ENCODE data around the gene PPBP. TPM values are rescaled to one million over a fixed set of nuclear protein-coding genes. Genes with fewer than 3 reads are reported as not detected.

Gene PPBP
- not detected for polyA plus RNA-seq (2013, experiment 1 of 2)
- not detected for polyA plus RNA-seq (2013, experiment 2 of 2)

GRCh38 chr4:73988061-73988460 lies at the start of gene PPBP:
Gene PPBP (minus strand): TSS chr4:73988190. CDS start chr4:73988103, 87 bp downstream.
- Histone ChIP-seq H2BK120ac (ENCODE audit: low read depth, low read length) (no peak within 1 kb of the TSS), H2BK5ac (ENCODE audit: low read depth, low read length, poor library complexity, severe bottlenecking) (no peak within 1 kb of the TSS), H3K18ac (ENCODE audit: low read depth in 1 of 2, low read length in 2 of 2) (no peak within 1 kb of the TSS), H3K4me2 (ENCODE audit: low read length, poor library complexity, severe bottlenecking) (no peak within 1 kb of the TSS), H3K4ac (ENCODE audit: low read depth in 1 of 2, low read length in 2 of 2) (no peak within 1 kb of the TSS), H3K4me1 (ENCODE audit: control insufficient read depth, insufficient read depth, low read depth, low read length) (no peaks in the 10 kb centered on the region), H3K36me3 (ENCODE audit: control insufficient read depth in 1 of 2, insufficient read depth in 2 of 2, low read depth in 1 of 2, low read length in 2 of 2) (no peaks in the 10 kb centered on the region), H3K4me3 (ENCODE audit: insufficient read depth in 1 of 2, low read depth in 1 of 2, low read length in 2 of 2) (no peak within 1 kb of the TSS), H3K14ac (ENCODE audit: low read length in 2 of 2) (no peak within 1 kb of the TSS), H3K23ac (ENCODE audit: low read length in 2 of 2) (no peak within 1 kb of the TSS), H3K9ac (ENCODE audit: low read length) (no peak within 1 kb of the TSS), H2AFZ (ENCODE audit: low read depth, low read length) (no peak within 1 kb of the TSS), H2AK5ac (ENCODE audit: low read length, severe bottlenecking) (no peak within 1 kb of the TSS), H4K8ac (ENCODE audit: low read length) (no peak within 1 kb of the TSS), H4K91ac (ENCODE audit: low read length) (no peak within 1 kb of the TSS), H3K9me3 (ENCODE audit: control insufficient read depth, low read length) (no peaks in the 10 kb centered on the region), H2BK12ac (ENCODE audit: low read length in 2 of 2) (peak within 1 kb of the TSS in 1 of 2 experiments; percentile 6), H3K27me3 (ENCODE audit: control insufficient read depth in 1 of 2, insufficient read depth in 1 of 2, low read length in 2 of 2) (no peaks in the 10 kb centered on the region), H3K79me1 (replicated peaks; ENCODE audit: low read length, poor library complexity, severe bottlenecking) (no peaks in the 10 kb centered on the region), H3K27ac (ENCODE audit: low read length, poor library complexity, severe bottlenecking) (no peak within 1 kb of the TSS), H2BK15ac (ENCODE audit: low read depth, poor library complexity, severe bottlenecking) (no peak within 1 kb of the TSS)
- 80% methylated on average over 2 of the region's 2 CpGs for WGBS
- DNase-seq = no peak

- Histone ChIP-seq H3K27me3 (ENCODE audit: control insufficient read depth in 1 of 2, insufficient read depth in 1 of 2, low read length in 2 of 2) (no peaks in the 10 kb centered on the region), H3K9me3 (ENCODE audit: control insufficient read depth, low read length) (no peaks in the 10 kb centered on the region), H3K36me3 (ENCODE audit: control insufficient read depth in 1 of 2, insufficient read depth in 2 of 2, low read depth in 1 of 2, low read length in 2 of 2) (no peaks in the 10 kb centered on the region), H3K4me3 (ENCODE audit: insufficient read depth in 1 of 2, low read depth in 1 of 2, low read length in 2 of 2) (peak overlapping the region in 1 of 2 experiments; percentile 94), H4K8ac (ENCODE audit: low read length) (no peak overlapping the region), H2BK120ac (ENCODE audit: low read depth, low read length) (no peak overlapping the region), H2BK12ac (ENCODE audit: low read length in 2 of 2) (no peak overlapping the region), H3K4ac (ENCODE audit: low read depth in 1 of 2, low read length in 2 of 2) (no peak overlapping the region), H2AFZ (ENCODE audit: low read depth, low read length) (no peak overlapping the region), H2AK5ac (ENCODE audit: low read length, severe bottlenecking) (no peak overlapping the region), H2BK15ac (ENCODE audit: low read depth, poor library complexity, severe bottlenecking) (no peak overlapping the region), H3K14ac (ENCODE audit: low read length in 2 of 2) (no peak overlapping the region), H3K4me1 (ENCODE audit: control insufficient read depth, insufficient read depth, low read depth, low read length) (peaks cover 4% of the 10 kb centered on the region), H3K4me2 (ENCODE audit: low read length, poor library complexity, severe bottlenecking) (peak overlapping the region; percentile 36), H4K91ac (ENCODE audit: low read length) (no peak overlapping the region), H3K23ac (ENCODE audit: low read length in 2 of 2) (no peak overlapping the region), H3K18ac (ENCODE audit: low read depth in 1 of 2, low read length in 2 of 2) (no peak overlapping the region), H3K9ac (ENCODE audit: low read length) (peak overlapping the region; percentile 93), H3K79me1 (replicated peaks; ENCODE audit: low read length, poor library complexity, severe bottlenecking) (peaks cover 3% of the 10 kb centered on the region), H3K27ac (ENCODE audit: low read length, poor library complexity, severe bottlenecking) (no peak overlapping the region), H2BK5ac (ENCODE audit: low read depth, low read length, poor library complexity, severe bottlenecking) (no peak overlapping the region)
- DNase-seq = no peak
- 50% methylated on average over 4 of the region's 4 CpGs for WGBS
Measured at GRCh38 chr4:74037076-74037955, 49.3 kb upstream of the PPBP start.

GRCh38 chr4:74033739-74034138 lies 45.7 kb upstream of the PPBP start:
- peaks cover 3% of the 10 kb centered on the region for H3K79me1 ChIP-seq (replicated peaks; ENCODE audit: low read length, poor library complexity, severe bottlenecking)
- no peak overlapping the region for H2BK5ac ChIP-seq (ENCODE audit: low read depth, low read length, poor library complexity, severe bottlenecking)
- H2AK5ac ChIP-seq (ENCODE audit: low read length, severe bottlenecking) = no peak overlapping the region
- H3K4ac ChIP-seq (ENCODE audit: low read depth in 1 of 2, low read length in 2 of 2) = no peak overlapping the region
- H3K4me1 ChIP-seq (ENCODE audit: control insufficient read depth, insufficient read depth, low read depth, low read length) = peaks cover 3% of the 10 kb centered on the region
- H3K23ac ChIP-seq (ENCODE audit: low read length in 2 of 2) = no peak overlapping the region
- no peak overlapping the region for H2BK12ac ChIP-seq (ENCODE audit: low read length in 2 of 2)
- H2AFZ ChIP-seq (ENCODE audit: low read depth, low read length) = no peak overlapping the region
- no peak overlapping the region for H3K4me2 ChIP-seq (ENCODE audit: low read length, poor library complexity, severe bottlenecking)
- no peak overlapping the region for H4K8ac ChIP-seq (ENCODE audit: low read length)
- H2BK120ac ChIP-seq (ENCODE audit: low read depth, low read length) = no peak overlapping the region
- no peak overlapping the region for H3K18ac ChIP-seq (ENCODE audit: low read depth in 1 of 2, low read length in 2 of 2)
- no peak overlapping the region for H4K91ac ChIP-seq (ENCODE audit: low read length)
- no peak overlapping the region for H3K14ac ChIP-seq (ENCODE audit: low read length in 2 of 2)
- no peak for DNase-seq
- H3K9me3 ChIP-seq (ENCODE audit: control insufficient read depth, low read length) = no peaks in the 10 kb centered on the region
- H3K9ac ChIP-seq (ENCODE audit: low read length) = no peak overlapping the region
- H3K36me3 ChIP-seq (ENCODE audit: control insufficient read depth in 1 of 2, insufficient read depth in 2 of 2, low read depth in 1 of 2, low read length in 2 of 2) = no peaks in the 10 kb centered on the region
- no peak overlapping the region for H3K4me3 ChIP-seq (ENCODE audit: insufficient read depth in 1 of 2, low read depth in 1 of 2, low read length in 2 of 2)
- no peak overlapping the region for H2BK15ac ChIP-seq (ENCODE audit: low read depth, poor library complexity, severe bottlenecking)
- H3K27me3 ChIP-seq (ENCODE audit: control insufficient read depth in 1 of 2, insufficient read depth in 1 of 2, low read length in 2 of 2) = no peaks in the 10 kb centered on the region
- H3K27ac ChIP-seq (ENCODE audit: low read length, poor library complexity, severe bottlenecking) = no peak overlapping the region

DNA sequence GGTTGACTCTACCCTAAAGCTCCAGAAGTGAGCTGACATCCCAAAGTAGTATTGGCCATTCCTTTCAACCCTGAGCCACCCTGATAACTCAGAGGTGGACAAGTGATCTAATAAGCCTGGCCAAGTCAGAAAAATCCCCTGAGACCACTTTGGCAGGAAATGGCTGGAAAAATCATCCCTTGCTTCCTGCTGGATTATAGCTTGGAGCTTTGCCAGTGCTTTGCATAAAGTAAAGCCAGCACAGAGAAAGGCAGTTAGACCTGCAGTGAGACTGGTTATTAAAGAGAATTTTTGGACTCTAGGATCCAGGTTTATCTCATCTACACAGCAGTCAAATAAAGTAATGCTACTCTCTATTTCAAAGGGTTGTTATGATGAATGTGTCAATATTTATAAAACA lies 44.1 kb upstream of the PPBP start:
- no peak overlapping the region for H4K8ac ChIP-seq (ENCODE audit: low read length)
- H3K4ac ChIP-seq (ENCODE audit: low read depth in 1 of 2, low read length in 2 of 2) = no peak overlapping the region
- no peak overlapping the region for H2BK120ac ChIP-seq (ENCODE audit: low read depth, low read length)
- no peak overlapping the region for H3K14ac ChIP-seq (ENCODE audit: low read length in 2 of 2)
- no peak overlapping the region for H2BK15ac ChIP-seq (ENCODE audit: low read depth, poor library complexity, severe bottlenecking)
- H2AFZ ChIP-seq (ENCODE audit: low read depth, low read length) = no peak overlapping the region
- no peaks in the 10 kb centered on the region for H3K27me3 ChIP-seq (ENCODE audit: control insufficient read depth in 1 of 2, insufficient read depth in 1 of 2, low read length in 2 of 2)
- peak; percentile 18 for DNase-seq
- H2BK5ac ChIP-seq (ENCODE audit: low read depth, low read length, poor library complexity, severe bottlenecking) = no peak overlapping the region
- H4K91ac ChIP-seq (ENCODE audit: low read length) = no peak overlapping the region
- peak overlapping the region in 1 of 2 experiments; percentile 18 for H2BK12ac ChIP-seq (ENCODE audit: low read length in 2 of 2)
- H3K4me1 ChIP-seq (ENCODE audit: control insufficient read depth, insufficient read depth, low read depth, low read length) = no peaks in the 10 kb centered on the region
- no peak overlapping the region for H2AK5ac ChIP-seq (ENCODE audit: low read length, severe bottlenecking)
- H3K23ac ChIP-seq (ENCODE audit: low read length in 2 of 2) = no peak overlapping the region
- no peaks in the 10 kb centered on the region for H3K9me3 ChIP-seq (ENCODE audit: control insufficient read depth, low read length)
- H3K4me2 ChIP-seq (ENCODE audit: low read length, poor library complexity, severe bottlenecking) = no peak overlapping the region
- H3K9ac ChIP-seq (ENCODE audit: low read length) = no peak overlapping the region
- no peak overlapping the region for H3K4me3 ChIP-seq (ENCODE audit: insufficient read depth in 1 of 2, low read depth in 1 of 2, low read length in 2 of 2)
- H3K18ac ChIP-seq (ENCODE audit: low read depth in 1 of 2, low read length in 2 of 2) = peak overlapping the region in 1 of 2 experiments; percentile 16
- no peaks in the 10 kb centered on the region for H3K79me1 ChIP-seq (replicated peaks; ENCODE audit: low read length, poor library complexity, severe bottlenecking)
- no peak overlapping the region for H3K27ac ChIP-seq (ENCODE audit: low read length, poor library complexity, severe bottlenecking)
- H3K36me3 ChIP-seq (ENCODE audit: control insufficient read depth in 1 of 2, insufficient read depth in 2 of 2, low read depth in 1 of 2, low read length in 2 of 2) = no peaks in the 10 kb centered on the region
